ENCODE data around the gene CLIC3.

DNA sequence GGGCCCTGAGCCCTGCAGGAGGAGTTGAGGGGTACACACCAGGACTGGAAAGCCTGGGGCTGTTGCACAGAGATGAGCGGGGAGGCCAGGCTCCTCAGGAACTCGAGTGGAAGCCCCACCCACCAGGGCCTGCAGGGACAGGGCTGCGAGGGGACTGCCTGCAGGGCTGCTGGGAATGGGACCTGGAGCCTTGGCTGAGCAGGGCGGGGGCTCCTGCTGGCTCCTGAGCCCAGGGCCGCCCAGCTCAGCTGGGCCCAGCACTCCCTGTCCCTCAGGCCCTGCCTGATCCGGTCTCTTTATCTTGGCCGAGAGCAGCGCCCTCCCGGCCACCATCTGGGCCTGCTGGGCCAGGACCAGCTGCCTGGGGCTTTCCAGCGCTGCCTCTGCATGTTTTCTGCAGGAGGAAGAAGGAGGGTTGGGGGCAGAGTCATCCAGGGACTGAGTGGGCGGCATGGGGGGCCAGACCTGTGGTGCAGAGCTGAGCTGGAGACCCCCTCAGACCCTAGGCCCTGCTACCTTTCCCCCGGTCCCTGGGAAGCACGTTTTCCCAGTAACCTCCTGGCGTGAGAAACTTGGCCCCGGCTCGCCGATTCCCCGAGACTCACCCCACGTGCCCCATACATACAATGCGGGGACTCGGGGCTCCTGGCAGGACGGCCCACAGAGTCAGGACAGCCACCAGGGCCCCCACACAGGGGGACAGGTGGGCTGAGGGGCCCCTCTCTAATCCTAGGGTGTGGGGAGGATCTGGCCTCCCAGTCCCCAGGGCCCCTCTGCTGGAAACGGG is 34.9 kb downstream of the CLIC3 start:
- TF ChIP-seq EZH2phosphoT487 (conservative IDR thresholded peaks at IDR 0.05; ENCODE audit: low read length) = no peak
- TF ChIP-seq, protein P1, sequence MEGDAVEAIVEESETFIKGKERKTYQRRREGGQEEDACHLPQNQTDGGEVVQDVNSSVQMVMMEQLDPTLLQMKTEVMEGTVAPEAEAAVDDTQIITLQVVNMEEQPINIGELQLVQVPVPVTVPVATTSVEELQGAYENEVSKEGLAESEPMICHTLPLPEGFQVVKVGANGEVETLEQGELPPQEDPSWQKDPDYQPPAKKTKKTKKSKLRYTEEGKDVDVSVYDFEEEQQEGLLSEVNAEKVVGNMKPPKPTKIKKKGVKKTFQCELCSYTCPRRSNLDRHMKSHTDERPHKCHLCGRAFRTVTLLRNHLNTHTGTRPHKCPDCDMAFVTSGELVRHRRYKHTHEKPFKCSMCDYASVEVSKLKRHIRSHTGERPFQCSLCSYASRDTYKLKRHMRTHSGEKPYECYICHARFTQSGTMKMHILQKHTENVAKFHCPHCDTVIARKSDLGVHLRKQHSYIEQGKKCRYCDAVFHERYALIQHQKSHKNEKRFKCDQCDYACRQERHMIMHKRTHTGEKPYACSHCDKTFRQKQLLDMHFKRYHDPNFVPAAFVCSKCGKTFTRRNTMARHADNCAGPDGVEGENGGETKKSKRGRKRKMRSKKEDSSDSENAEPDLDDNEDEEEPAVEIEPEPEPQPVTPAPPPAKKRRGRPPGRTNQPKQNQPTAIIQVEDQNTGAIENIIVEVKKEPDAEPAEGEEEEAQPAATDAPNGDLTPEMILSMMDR (IDR thresholded peaks at IDR 0.05; ENCODE audit: insufficient read depth, low read length, poor library complexity, severe bottlenecking) = no peak

All from SU-DHL-6 (cell line).